LHCN-M2 (cell line): Measurements from ENCODE around the gene MSX2. TPM values are rescaled to one million over a fixed set of nuclear protein-coding genes. Genes with fewer than 3 reads are reported as not detected.
A peak's percentile ranks its signal among the peaks of the same experiment; 100 is the strongest.
"Not testable (repeated sequence)": the region's sequence is repeated elsewhere in the genome, so short reads cannot be mapped to it uniquely, and the experiment has no call there.

Source experiments
- DNase-seq: peaks from one replicate; pipeline ENCODE4 v3.0.0-alpha.2; 2012; ENCODE audit warnings: low read depth
- total RNA-seq: library from RNA; depleted of rRNA; stranded (reverse); fragments of >200 nt; gene quantifications from 2 replicates; pipeline ENCODE4 v1.2.3, GENCODE V29; 2014

MSX2 gene
- total RNA-seq, 1 experiment from 2014 or later = 4.9 TPM

GRCh38 chr5:174733091-174733690 lies 8.8 kb downstream of the MSX2 start:
- DNase-seq = no peak

- no peak for DNase-seq
Observed at GRCh38 chr5:174733836-174734235, 9.5 kb downstream of the MSX2 start.

- DNase-seq = no peak
Observed at GRCh38 chr5:174734571-174735497, 10.5 kb downstream of the MSX2 start.

- no peak for DNase-seq
Observed at GRCh38 chr5:174735498-174736330, 11.3 kb downstream of the MSX2 start.

- peak; percentile 63 for DNase-seq
Observed at GRCh38 chr5:174736331-174736721, 11.9 kb downstream of the MSX2 start.

GRCh38 chr5:174736777-174737176 lies 12.4 kb downstream of the MSX2 start:
- DNase-seq = no peak

- peak; percentile 74 for DNase-seq
Observed at GRCh38 chr5:174737330-174737729, 12.9 kb downstream of the MSX2 start.

GRCh38 chr5:174741352-174741751 lies 17.0 kb downstream of the MSX2 start:
- peak; percentile 31 for DNase-seq

GRCh38 chr5:174744896-174745295 lies 20.5 kb downstream of the MSX2 start:
- DNase-seq = peak; percentile 21

GRCh38 chr5:174745590-174746103 lies 21.3 kb downstream of the MSX2 start:
- DNase-seq = no peak

- peak; percentile 61 for DNase-seq
Observed at GRCh38 chr5:174750711-174751110, 26.3 kb downstream of the MSX2 start.

- DNase-seq = peak; percentile 15
Observed at GRCh38 chr5:174751154-174752000, 27.0 kb downstream of the MSX2 start.

GRCh38 chr5:174752121-174752520 lies 27.7 kb downstream of the MSX2 start:
- DNase-seq = no peak

GRCh38 chr5:174755106-174755505 lies 30.7 kb downstream of the MSX2 start:
- DNase-seq = peak; percentile 35

GRCh38 chr5:174759091-174759490 lies 34.7 kb downstream of the MSX2 start:
- DNase-seq = no peak

- DNase-seq = peak; percentile 61
Observed at GRCh38 chr5:174760721-174761120, 36.3 kb downstream of the MSX2 start.

- not testable (repeated sequence) for DNase-seq
Observed at GRCh38 chr5:174761341-174761740, 37.0 kb downstream of the MSX2 start.

GRCh38 chr5:174764309-174764708 lies 39.9 kb downstream of the MSX2 start:
- DNase-seq = no peak

GRCh38 chr5:174765540-174765939 lies 41.2 kb downstream of the MSX2 start:
- no peak for DNase-seq

GRCh38 chr5:174767670-174768069 lies 43.3 kb downstream of the MSX2 start:
- no peak for DNase-seq

- DNase-seq = no peak
Observed at GRCh38 chr5:174769005-174769404, 44.6 kb downstream of the MSX2 start.
